GM23338 (cell line): ENCODE data around the gene CLCF1.

ENCODE experiments used
- EZH2 ChIP-seq: fragments of 200-600 bp; sonication (generic); IDR thresholded peaks from one replicate; pipeline ENCODE4 v1.8.0; 2017; ENCODE audit warnings: antibody characterized with exemption, mild to moderate bottlenecking, low read depth; ENCODE audit not compliant: unreplicated experiment
- EZH2phosphoT487 ChIP-seq: fragments of 200-600 bp; sonication (generic); IDR thresholded peaks from one replicate; pipeline ENCODE4 v1.8.1; 2018; ENCODE audit warnings: antibody characterized with exemption; ENCODE audit not compliant: unreplicated experiment
- JUNB ChIP-seq: IDR thresholded peaks from one replicate; pipeline ENCODE4 v1.6.1; 2016; ENCODE audit warnings: antibody characterized with exemption; ENCODE audit not compliant: unreplicated experiment
- POLR2AphosphoS5 ChIP-seq: IDR thresholded peaks from 2 replicates; pipeline ENCODE4 v1.6.1; 2016; ENCODE audit warnings: antibody characterized with exemption, low read depth
- ZNF331 ChIP-seq: fragments of 250-450 bp; sonication (Bioruptor Pico); IDR thresholded peaks from 2 replicates; pipeline ENCODE4 v1.5.0; 2020; ENCODE audit warnings: low read depth, mild to moderate bottlenecking, moderate library complexity
- TF ChIP-seq, protein P1 (sequence below), 2 experiments: fragments of 200-600 bp in 1 of 2; sonication (generic) in 1 of 2; conservative IDR thresholded peaks; 2 replicates each; pipeline versions ENCODE4 v1.5.1 to v1.6.1; 2016 to 2017; ENCODE audit warnings: antibody characterized with exemption in 2 of 2, low read depth in 2 of 2, mild to moderate bottlenecking in 2 of 2, moderate library complexity in 1 of 2

DNA sequence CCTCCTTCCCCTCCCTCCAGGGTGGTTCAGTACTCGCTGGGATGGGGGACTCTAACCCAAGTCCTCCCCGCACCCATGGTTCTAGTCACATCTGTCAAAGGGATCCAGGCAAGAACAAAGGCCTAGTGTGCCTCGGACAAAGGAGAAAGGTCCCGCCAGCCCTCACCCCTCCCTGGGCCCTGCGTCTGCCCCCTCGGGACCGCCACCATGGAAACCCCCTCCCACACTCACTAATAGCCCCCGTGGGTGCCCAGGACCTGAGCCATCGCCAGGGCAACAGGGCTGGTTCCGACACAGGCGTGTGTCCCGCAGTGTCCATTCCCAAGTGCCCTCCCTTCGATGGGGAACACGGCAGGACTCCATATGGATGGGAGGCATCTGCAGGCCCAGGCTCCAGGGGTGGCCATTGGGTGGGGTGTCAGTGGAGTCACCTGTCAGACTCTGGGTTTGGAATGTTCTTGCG lies 37.0 kb upstream of the CLCF1 start:
- TF ChIP-seq, protein P1, sequence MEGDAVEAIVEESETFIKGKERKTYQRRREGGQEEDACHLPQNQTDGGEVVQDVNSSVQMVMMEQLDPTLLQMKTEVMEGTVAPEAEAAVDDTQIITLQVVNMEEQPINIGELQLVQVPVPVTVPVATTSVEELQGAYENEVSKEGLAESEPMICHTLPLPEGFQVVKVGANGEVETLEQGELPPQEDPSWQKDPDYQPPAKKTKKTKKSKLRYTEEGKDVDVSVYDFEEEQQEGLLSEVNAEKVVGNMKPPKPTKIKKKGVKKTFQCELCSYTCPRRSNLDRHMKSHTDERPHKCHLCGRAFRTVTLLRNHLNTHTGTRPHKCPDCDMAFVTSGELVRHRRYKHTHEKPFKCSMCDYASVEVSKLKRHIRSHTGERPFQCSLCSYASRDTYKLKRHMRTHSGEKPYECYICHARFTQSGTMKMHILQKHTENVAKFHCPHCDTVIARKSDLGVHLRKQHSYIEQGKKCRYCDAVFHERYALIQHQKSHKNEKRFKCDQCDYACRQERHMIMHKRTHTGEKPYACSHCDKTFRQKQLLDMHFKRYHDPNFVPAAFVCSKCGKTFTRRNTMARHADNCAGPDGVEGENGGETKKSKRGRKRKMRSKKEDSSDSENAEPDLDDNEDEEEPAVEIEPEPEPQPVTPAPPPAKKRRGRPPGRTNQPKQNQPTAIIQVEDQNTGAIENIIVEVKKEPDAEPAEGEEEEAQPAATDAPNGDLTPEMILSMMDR (conservative IDR thresholded peaks at IDR 0.05; ENCODE audit: low read depth in 2 of 2) = no peak
- no peak; the same call in 1 of the 2 replicates for TF ChIP-seq POLR2AphosphoS5
- no peak for TF ChIP-seq EZH2
- no peak for TF ChIP-seq EZH2phosphoT487
- no peak for TF ChIP-seq JUNB
- TF ChIP-seq ZNF331 = no peak
